B cell (primary cell): ENCODE measurements around the gene EXD3. TPM values are rescaled to one million over a fixed set of nuclear protein-coding genes. Genes with fewer than 3 reads are reported as not detected.

ENCODE experiments used
- ATAC-seq: fragments of 200-7000 bp; cut with Tn5 transposase; one replicate; pipeline ENCODE4 v1.10.0; 2021; ENCODE audit warnings: low read depth, mild to moderate bottlenecking, moderate number of reproducible peaks, moderate library complexity
- CTCF ChIA-PET: fragments of 350-600 bp; sonication (Branson Sonifier 250); formaldehyde crosslinking; loops from one replicate; lab custom pipeline; 2021; ENCODE audit warnings: antibody characterized with exemption, inconsistent platforms; lab: Charles Lee
- POLR2A ChIA-PET: fragments of 350-600 bp; sonication (Branson Sonifier 250); formaldehyde crosslinking; loops from one replicate; lab custom pipeline; 2021; ENCODE audit warnings: antibody characterized with exemption; lab: Charles Lee
- DNase-seq: peaks from one replicate; pipeline ENCODE4 v3.0.0; 2013
- H2AFZ ChIP-seq: 2 replicates; pipeline ENCODE4 v1.6.1; 2012; ENCODE audit warnings: mild to moderate bottlenecking, low read depth, low read length; ENCODE audit not compliant: insufficient read depth, poor library complexity, severe bottlenecking
- H3K27ac ChIP-seq, 2 donors: 1 replicate in 1 of 2; 2 replicates in 1 of 2; pipeline ENCODE4 v1.5.1; 2012 to 2013; ENCODE audit warnings: low read length in 2 of 2, mild to moderate bottlenecking in 2 of 2, moderate library complexity in 1 of 2
- H3K27me3 ChIP-seq, 4 experiments: fragments of 200-600 bp in 1 of 4; sonication (generic) in 1 of 4; replicated peaks in 1 of 4; 1 replicate in 2 of 4; 2 replicates in 2 of 4; pipeline versions ENCODE4 v1.6.1 to v1.7.0; 2013 to 2016; ENCODE audit warnings: low read length in 3 of 4, mild to moderate bottlenecking in 2 of 4, mixed read lengths in 1 of 4, moderate library complexity in 1 of 4; ENCODE audit not compliant: insufficient read depth in 4 of 4, control insufficient read depth in 3 of 4; ENCODE audit errors: control extremely low read depth in 1 of 4
- H3K36me3 ChIP-seq, 2 experiments: replicated peaks in 1 of 2; 1 replicate in 1 of 2; 2 replicates in 1 of 2; pipeline versions ENCODE4 v1.6.1 to v1.7.1; 2013; ENCODE audit warnings: low read length in 1 of 2; ENCODE audit not compliant: insufficient read depth in 2 of 2, control insufficient read depth in 1 of 2; ENCODE audit errors: control extremely low read depth in 1 of 2, extremely low read depth in 1 of 2
- H3K4me1 ChIP-seq, 2 donors: fragments of 200-600 bp in 1 of 2; sonication (generic) in 1 of 2; 1 replicate in 1 of 2; 2 replicates in 1 of 2; pipeline versions ENCODE4 v1.5.1 to v1.6.1; 2013 to 2017; ENCODE audit warnings: low read length in 2 of 2; ENCODE audit not compliant: control insufficient read depth in 2 of 2, insufficient read depth in 2 of 2
- H3K4me2 ChIP-seq: replicated peaks from 2 replicates; pipeline ENCODE3; 2012; ENCODE audit warnings: mild to moderate bottlenecking, low read depth, low read length; ENCODE audit not compliant: poor library complexity, severe bottlenecking
- H3K4me3 ChIP-seq, 5 experiments: fragments of 200-600 bp in 1 of 5; sonication (generic) in 1 of 5; 1 replicate in 3 of 5; 2 replicates in 2 of 5; pipeline versions ENCODE4 v1.5.1 to v1.7.0; 2011 to 2016; ENCODE audit warnings: low read length in 4 of 5, mild to moderate bottlenecking in 4 of 5, low read depth in 2 of 5, control low read depth in 1 of 5, moderate library complexity in 1 of 5; ENCODE audit not compliant: insufficient read depth in 1 of 5; ENCODE audit errors: control extremely low read depth in 1 of 5, extremely low read depth in 1 of 5
- H3K79me2 ChIP-seq: fragments of 200-600 bp; sonication (generic); one replicate; pipeline ENCODE4 v1.6.0; 2016; ENCODE audit warnings: low read length; ENCODE audit not compliant: control insufficient read depth, insufficient read depth
- H3K9ac ChIP-seq: fragments of 200-600 bp; sonication (generic); 2 replicates; pipeline ENCODE4 v1.6.1; 2017; ENCODE audit warnings: mild to moderate bottlenecking, low read length, moderate library complexity
- H3K9me3 ChIP-seq, 3 donors: one replicate each; pipeline versions ENCODE4 v1.6.1 to v1.7.1; 2013; ENCODE audit warnings: low read length in 2 of 3; ENCODE audit not compliant: control insufficient read depth in 2 of 3, insufficient read depth in 1 of 3; ENCODE audit errors: control extremely low read depth in 1 of 3
- H4K20me1 ChIP-seq: 2 replicates; pipeline ENCODE4 v1.6.0; 2012; ENCODE audit warnings: mild to moderate bottlenecking, low read length; ENCODE audit not compliant: insufficient read depth, control insufficient read depth, poor library complexity, severe bottlenecking
- H3K27ac Mint-ChIP-seq: one replicate; pipeline ENCODE4 v1.8.0; 2021; ENCODE audit warnings: mixed read lengths
- H3K27me3 Mint-ChIP-seq: one replicate; pipeline ENCODE4 v1.8.0; 2021; ENCODE audit warnings: mixed read lengths
- H3K4me1 Mint-ChIP-seq: one replicate; pipeline ENCODE4 v1.8.0; 2021; ENCODE audit warnings: mixed read lengths
- H3K4me3 Mint-ChIP-seq: one replicate; pipeline ENCODE4 v1.8.0; 2021; ENCODE audit warnings: mixed read lengths
- H3K9me3 Mint-ChIP-seq: one replicate; pipeline ENCODE4 v1.8.0; 2022; ENCODE audit warnings: mixed read lengths; ENCODE audit not compliant: insufficient read depth
- EZH2 ChIP-seq: IDR thresholded peaks from 2 replicates; pipeline ENCODE4 v1.6.1; 2012; ENCODE audit warnings: borderline replicate concordance, low read depth, mild to moderate bottlenecking, moderate library complexity, low read length; ENCODE audit not compliant: insufficient read depth, poor library complexity, severe bottlenecking
- WGBS: methylation state at CpG from one replicate; pipeline ENCODE4 v1.1.5; 2013; ENCODE audit warnings: missing lambda C conversion rate; ENCODE audit not compliant: insufficient coverage; 5-methylcytosine and 5-hydroxymethylcytosine counted together
- intact Hi-C: fragments of 100-400 bp; cut with micrococcal nuclease; formaldehyde crosslinking; loops from one replicate; pipeline ENCODE4 v1.10.0; 2022
- polyA plus RNA-seq: library from polyadenylated mRNA; depleted of rRNA; stranded (reverse); fragments of >200 nt; gene quantifications from 2 replicates; pipeline ENCODE4 v1.2.3, GENCODE V29; 2012
- total RNA-seq, 2 donors: library from RNA; stranded (reverse); fragments of 120-200 nt in 1 of 2; gene quantifications; 1 replicate in 1 of 2; 2 replicates in 1 of 2; pipeline versions ENCODE4 v1.2.3 to v1.2.4, GENCODE V29; 2013 to 2022
- TF ChIP-seq, protein P1 (sequence below): fragments of 200-600 bp; IDR thresholded peaks from one replicate; pipeline ENCODE4 v1.8.0; 2022; ENCODE audit warnings: antibody characterized with exemption, mild to moderate bottlenecking

EXD3 gene
- total and polyA plus RNA-seq, 2 donors (not counting 1 experiment from before 2014, with no cell fraction given), result 22.5 to 23.7 TPM

DNA sequence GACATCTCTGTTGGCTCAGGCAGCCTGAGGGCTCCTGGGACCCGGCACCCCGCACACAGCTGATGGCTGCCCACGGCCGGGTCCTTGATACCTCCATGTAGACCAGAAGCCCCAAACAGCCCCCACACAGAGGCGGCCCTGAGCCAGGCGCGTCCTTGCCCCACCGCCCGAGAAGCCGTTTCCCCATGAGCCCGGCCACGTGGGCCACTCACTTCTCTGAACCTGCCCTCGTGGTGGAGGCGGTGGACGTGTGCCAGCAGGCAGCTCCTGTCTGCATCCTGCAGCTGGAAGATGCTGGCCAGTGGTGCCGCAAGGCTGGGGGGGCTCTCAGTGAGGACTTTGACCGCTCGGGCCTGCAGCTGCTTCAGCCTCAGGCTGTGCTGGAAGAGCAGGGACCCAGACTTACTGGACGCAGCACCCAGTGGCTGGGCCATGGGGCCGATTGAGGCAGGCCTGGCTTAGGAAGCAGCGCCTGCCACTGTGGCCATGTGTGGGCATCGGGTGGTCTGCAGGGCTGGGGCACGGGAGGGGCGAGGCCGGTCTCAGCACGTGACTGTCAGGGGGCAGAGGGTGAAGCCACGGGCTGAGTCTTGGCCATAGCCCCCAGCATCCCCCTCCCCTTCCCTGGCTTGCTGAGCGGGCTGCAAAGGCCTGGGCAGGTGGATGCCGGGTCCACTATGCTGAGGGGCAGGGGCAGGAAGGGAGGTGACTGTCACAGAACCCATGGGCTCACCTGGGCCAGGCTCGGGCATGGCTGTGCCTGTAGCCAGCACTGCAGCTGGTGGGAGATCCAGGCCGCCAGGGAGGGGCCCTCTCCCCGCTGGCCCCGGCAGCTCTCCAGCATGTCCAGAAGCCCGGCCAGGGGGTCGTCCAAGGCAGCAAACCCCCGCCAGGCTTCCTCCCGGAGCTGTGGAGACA lies 50.0 kb downstream of the EXD3 start:
- Histone ChIP-seq H4K20me1 (no peaks in the 10 kb centered on the region), H3K79me2 (no peaks in the 10 kb centered on the region), H3K36me3 (no peaks in the 10 kb centered on the region), H3K9me3 (peaks cover 0 to 7% (median 3%) of the 10 kb centered on the region in 3 donors), H3K4me3 (no peak overlapping the region), H3K4me1 (no peaks in the 10 kb centered on the region), H2AFZ (no peak overlapping the region), H3K9ac (no peak overlapping the region), H3K4me2 (no peak overlapping the region), H3K27me3 (no peaks in the 10 kb centered on the region), H3K27ac (no peak overlapping the region)
- intact Hi-C loops, result no loop called here
- Mint-ChIP-seq H3K27me3 (no peaks in the 10 kb centered on the region), H3K4me1 (no peaks in the 10 kb centered on the region), H3K4me3 (no peak overlapping the region), H3K9me3 (no peaks in the 10 kb centered on the region), H3K27ac (no peak overlapping the region)
- TF ChIP-seq EZH2, result no peak
- TF ChIP-seq, protein P1, sequence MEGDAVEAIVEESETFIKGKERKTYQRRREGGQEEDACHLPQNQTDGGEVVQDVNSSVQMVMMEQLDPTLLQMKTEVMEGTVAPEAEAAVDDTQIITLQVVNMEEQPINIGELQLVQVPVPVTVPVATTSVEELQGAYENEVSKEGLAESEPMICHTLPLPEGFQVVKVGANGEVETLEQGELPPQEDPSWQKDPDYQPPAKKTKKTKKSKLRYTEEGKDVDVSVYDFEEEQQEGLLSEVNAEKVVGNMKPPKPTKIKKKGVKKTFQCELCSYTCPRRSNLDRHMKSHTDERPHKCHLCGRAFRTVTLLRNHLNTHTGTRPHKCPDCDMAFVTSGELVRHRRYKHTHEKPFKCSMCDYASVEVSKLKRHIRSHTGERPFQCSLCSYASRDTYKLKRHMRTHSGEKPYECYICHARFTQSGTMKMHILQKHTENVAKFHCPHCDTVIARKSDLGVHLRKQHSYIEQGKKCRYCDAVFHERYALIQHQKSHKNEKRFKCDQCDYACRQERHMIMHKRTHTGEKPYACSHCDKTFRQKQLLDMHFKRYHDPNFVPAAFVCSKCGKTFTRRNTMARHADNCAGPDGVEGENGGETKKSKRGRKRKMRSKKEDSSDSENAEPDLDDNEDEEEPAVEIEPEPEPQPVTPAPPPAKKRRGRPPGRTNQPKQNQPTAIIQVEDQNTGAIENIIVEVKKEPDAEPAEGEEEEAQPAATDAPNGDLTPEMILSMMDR, result no peak
- no peak for ATAC-seq
- DNase-seq, result no peak
- 93% methylated on average over 28 of the region's 37 CpGs for WGBS
- ChIA-PET POLR2A (no interaction called here), CTCF (no interaction called here)
